ENCODE measurements around the gene LRRC49.

The LRRC49 gene

GRCh38 chr15:70907784-70908471 lies 15.3 kb downstream of the LRRC49 start:
- TF ChIP-seq CTCF (conservative IDR thresholded peaks at IDR 0.05; ENCODE audit: low read length): peak; percentile 61
- no peak for TF ChIP-seq EZH2phosphoT487 (IDR thresholded peaks at IDR 0.05; ENCODE audit: borderline replicate concordance)
- H3F3A ChIP-seq (ENCODE audit: low read depth): no peaks in the 10 kb centered on the region
- no peaks in the 10 kb centered on the region for H4K20me1 ChIP-seq (ENCODE audit: insufficient read depth, low read length, poor library complexity, severe bottlenecking)
- no peaks in the 10 kb centered on the region for H3K36me3 ChIP-seq (ENCODE audit: insufficient read depth, low read length)
- no peaks in the 10 kb centered on the region for H3K27me3 ChIP-seq (ENCODE audit: insufficient read depth, low read length, poor library complexity, severe bottlenecking)
- no peaks in the 10 kb centered on the region for H3K4me1 ChIP-seq (ENCODE audit: insufficient read depth, low read length, poor library complexity, severe bottlenecking)
- no peaks in the 10 kb centered on the region for H3K9me2 ChIP-seq (replicated peaks; ENCODE audit: low read depth, low read length)
- no peak overlapping the region for H2AFZ ChIP-seq (ENCODE audit: low read length)
- no peak overlapping the region for H3K9ac ChIP-seq (ENCODE audit: low read depth, low read length, poor library complexity, severe bottlenecking)
- H3K4me3 ChIP-seq (ENCODE audit: low read length, poor library complexity, severe bottlenecking): no peak overlapping the region
- H3K4me2 ChIP-seq (ENCODE audit: low read depth, low read length, poor library complexity, severe bottlenecking): no peak overlapping the region
- H3K9me3 ChIP-seq (ENCODE audit: insufficient read depth, low read depth, low read length): peaks cover 13% of the 10 kb centered on the region; the same call in 1 of the 2 replicates
- no peaks in the 10 kb centered on the region for H3K79me2 ChIP-seq (ENCODE audit: insufficient read depth, low read length)

DNA sequence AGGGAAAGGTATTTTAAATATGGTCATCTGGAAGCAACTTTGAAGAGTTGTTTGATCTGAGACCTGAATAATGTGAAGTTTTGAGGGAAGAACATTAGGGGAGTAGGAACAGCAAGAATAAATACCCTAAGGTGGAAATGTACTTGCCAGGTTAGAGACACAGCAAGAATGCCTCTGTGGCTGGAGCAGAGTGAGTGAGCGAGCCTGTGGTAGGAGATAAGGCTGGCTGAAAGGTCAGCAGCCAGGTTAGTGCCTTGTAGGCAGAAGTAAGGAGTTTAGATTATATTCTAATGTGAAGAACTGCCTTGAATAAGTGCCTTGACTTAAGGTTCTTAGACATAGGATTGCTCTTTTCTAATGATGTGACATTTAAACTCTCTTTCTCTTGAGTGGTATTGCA lies 18.3 kb downstream of the LRRC49 start:
- no peaks in the 10 kb centered on the region for H3K36me3 ChIP-seq (ENCODE audit: insufficient read depth, low read length)
- no peaks in the 10 kb centered on the region for H3K27me3 ChIP-seq (ENCODE audit: insufficient read depth, low read length, poor library complexity, severe bottlenecking)
- H2AFZ ChIP-seq (ENCODE audit: low read length): no peak overlapping the region
- H3K9ac ChIP-seq (ENCODE audit: low read depth, low read length, poor library complexity, severe bottlenecking): no peak overlapping the region
- no peak overlapping the region for H3K4me3 ChIP-seq (ENCODE audit: low read length, poor library complexity, severe bottlenecking)
- H3F3A ChIP-seq (ENCODE audit: low read depth): no peaks in the 10 kb centered on the region
- peaks cover 13% of the 10 kb centered on the region; the same call in 1 of the 2 replicates for H3K9me3 ChIP-seq (ENCODE audit: insufficient read depth, low read depth, low read length)
- H3K4me2 ChIP-seq (ENCODE audit: low read depth, low read length, poor library complexity, severe bottlenecking): no peak overlapping the region
- no peaks in the 10 kb centered on the region for H4K20me1 ChIP-seq (ENCODE audit: insufficient read depth, low read length, poor library complexity, severe bottlenecking)
- no peaks in the 10 kb centered on the region for H3K79me2 ChIP-seq (ENCODE audit: insufficient read depth, low read length)
- H3K4me1 ChIP-seq (ENCODE audit: insufficient read depth, low read length, poor library complexity, severe bottlenecking): no peaks in the 10 kb centered on the region
- TF ChIP-seq CTCF (conservative IDR thresholded peaks at IDR 0.05; ENCODE audit: low read length) (no peak), EZH2phosphoT487 (IDR thresholded peaks at IDR 0.05; ENCODE audit: borderline replicate concordance) (no peak)
- no peaks in the 10 kb centered on the region for H3K9me2 ChIP-seq (replicated peaks; ENCODE audit: low read depth, low read length)

DNA sequence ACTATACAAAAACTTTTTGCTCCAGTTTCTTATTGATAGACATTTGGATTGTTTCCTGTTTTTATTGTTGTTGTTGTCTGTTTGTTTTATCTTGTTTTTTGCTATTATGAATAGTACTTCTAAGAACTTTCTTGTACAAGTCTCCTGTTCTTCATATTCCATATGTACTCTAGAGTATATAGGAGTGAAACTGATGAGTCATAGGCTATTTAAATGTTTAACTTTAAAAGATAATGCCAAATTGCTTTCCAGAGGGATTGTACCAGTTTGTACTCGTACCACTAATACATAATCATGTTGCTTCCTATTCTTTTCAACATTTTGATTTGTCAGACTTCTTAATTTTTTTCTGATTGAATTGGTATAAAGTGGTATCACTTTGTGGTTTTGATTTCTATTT lies 19.6 kb downstream of the LRRC49 start:
- Histone ChIP-seq H4K20me1 (ENCODE audit: insufficient read depth, low read length, poor library complexity, severe bottlenecking) (no peaks in the 10 kb centered on the region), H3F3A (ENCODE audit: low read depth) (no peaks in the 10 kb centered on the region), H3K4me2 (ENCODE audit: low read depth, low read length, poor library complexity, severe bottlenecking) (no peak overlapping the region), H3K9ac (ENCODE audit: low read depth, low read length, poor library complexity, severe bottlenecking) (no peak overlapping the region), H3K79me2 (ENCODE audit: insufficient read depth, low read length) (no peaks in the 10 kb centered on the region), H3K4me1 (ENCODE audit: insufficient read depth, low read length, poor library complexity, severe bottlenecking) (no peaks in the 10 kb centered on the region), H3K27me3 (ENCODE audit: insufficient read depth, low read length, poor library complexity, severe bottlenecking) (no peaks in the 10 kb centered on the region), H3K9me3 (ENCODE audit: insufficient read depth, low read depth, low read length) (peaks cover 15% of the 10 kb centered on the region; the same call in 1 of the 2 replicates), H3K9me2 (replicated peaks; ENCODE audit: low read depth, low read length) (no peaks in the 10 kb centered on the region), H3K36me3 (ENCODE audit: insufficient read depth, low read length) (no peaks in the 10 kb centered on the region), H2AFZ (ENCODE audit: low read length) (no peak overlapping the region), H3K4me3 (ENCODE audit: low read length, poor library complexity, severe bottlenecking) (no peak overlapping the region)
- TF ChIP-seq CTCF (conservative IDR thresholded peaks at IDR 0.05; ENCODE audit: low read length): no peak
- no peak for TF ChIP-seq EZH2phosphoT487 (IDR thresholded peaks at IDR 0.05; ENCODE audit: borderline replicate concordance)

Measured in Loucy (cell line).